Gastroesophageal sphincter (tissue), 4 donors: ENCODE results near the gene CLMP. TPM values are rescaled to one million over a fixed set of nuclear protein-coding genes. Genes with fewer than 3 reads are reported as not detected.

Experiments used
- ATAC-seq: fragments of 150-250 bp; one replicate; pipeline ENCODE4 v1.9.1; 2016; ENCODE audit warnings: mild to moderate bottlenecking, moderate library complexity
- H3K27ac ChIP-seq, 4 donors: fragments of 200-600 bp; sonication (generic) in 3 of 4; 1 replicate in 3 of 4; 2 replicates in 1 of 4; pipeline ENCODE4 v1.5.1; 2016 to 2019
- H3K27me3 ChIP-seq: fragments of 200-600 bp; sonication (generic); one replicate; pipeline ENCODE4 v1.5.1; 2019
- H3K36me3 ChIP-seq, 2 donors: fragments of 200-600 bp; sonication (generic); one replicate each; pipeline ENCODE4 v1.5.1; 2019; ENCODE audit warnings: control low read depth in 1 of 2
- H3K4me1 ChIP-seq, 3 donors: fragments of 200-600 bp; sonication (generic); 1 replicate in 2 of 3; 2 replicates in 1 of 3; pipeline ENCODE4 v1.5.1; 2016 to 2019; ENCODE audit warnings: control low read depth in 2 of 3
- H3K4me3 ChIP-seq, 2 donors: fragments of 200-600 bp; sonication (generic); one replicate each; pipeline ENCODE4 v1.5.1; 2019; ENCODE audit warnings: mild to moderate bottlenecking in 1 of 2, moderate library complexity in 1 of 2
- H3K9me3 ChIP-seq, 3 donors: fragments of 200-600 bp; sonication (generic); one replicate each; pipeline ENCODE4 v1.5.1; 2017 to 2019; ENCODE audit warnings: control low read depth in 2 of 3
- CTCF ChIP-seq, 4 experiments: fragments of 200-600 bp in 2 of 4; fragments of 450-650 bp in 2 of 4; sonication (generic) in 1 of 4; IDR thresholded peaks; one replicate each; pipeline ENCODE4 v1.5.1; 2017 to 2019; ENCODE audit warnings: antibody characterized with exemption in 4 of 4, mild to moderate bottlenecking in 2 of 4, moderate library complexity in 2 of 4
- EP300 ChIP-seq: sonication (generic); formaldehyde crosslinking; IDR thresholded peaks from one replicate; pipeline ENCODE4 v1.6.1; 2017; ENCODE audit warnings: antibody characterized with exemption, mild to moderate bottlenecking
- POLR2A ChIP-seq, 2 donors: fragments of 450-650 bp; IDR thresholded peaks; one replicate each; pipeline ENCODE4 v1.6.1; 2017; ENCODE audit warnings: antibody characterized with exemption in 2 of 2, mild to moderate bottlenecking in 2 of 2, moderate library complexity in 1 of 2
- POLR2AphosphoS5 ChIP-seq: sonication (generic); formaldehyde crosslinking; IDR thresholded peaks from one replicate; pipeline ENCODE4 v1.6.1; 2017; ENCODE audit warnings: antibody characterized with exemption
- WGBS, 2 donors: methylation state at CpG; one replicate each; pipeline ENCODE4 v1.1.5; 2018; ENCODE audit warnings: low coverage in 1 of 2; 5-methylcytosine and 5-hydroxymethylcytosine counted together
- total RNA-seq, 4 donors: library from RNA; depleted of rRNA; stranded (reverse); fragments of >200 nt; gene quantifications; one replicate each; pipeline ENCODE4 v1.1.0, GENCODE V29; 2016

The CLMP gene
- total RNA-seq, 4 donors from 2014 or later = 89.1 to 274 (median 151) TPM

DNA sequence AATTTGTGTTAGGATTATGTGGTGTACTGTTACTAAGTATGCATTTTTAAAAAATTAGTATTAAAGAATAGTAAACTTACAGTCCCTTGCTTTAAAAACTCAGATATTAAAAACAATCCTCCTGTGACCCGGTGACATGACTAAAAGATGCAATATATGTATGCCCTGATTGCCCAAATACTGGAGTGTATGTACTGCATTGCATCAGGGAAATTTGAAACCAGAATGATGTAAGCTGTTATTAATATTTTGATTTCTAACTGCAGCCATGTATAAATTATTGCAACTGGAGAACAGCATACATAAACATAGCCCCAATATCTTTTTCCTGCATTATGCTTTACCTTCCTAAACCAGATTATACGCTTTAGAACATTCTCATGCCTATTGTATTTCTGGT, 129.4 kb downstream of the CLMP start:
- H3K27ac ChIP-seq = no peak overlapping the region
- peaks cover 0 to 61% (median 9%) of the 10 kb centered on the region in 3 donors for H3K4me1 ChIP-seq
- no peaks in the 10 kb centered on the region for H3K9me3 ChIP-seq
- no peaks in the 10 kb centered on the region for H3K27me3 ChIP-seq
- no peak overlapping the region for H3K4me3 ChIP-seq
- WGBS, 2 donors = 82 to 88% methylated on average over 1 to 2 of the region's 2 CpGs
- peaks cover 0 to 6% of the 10 kb centered on the region in 2 donors for H3K36me3 ChIP-seq
- TF ChIP-seq POLR2AphosphoS5 (no peak), POLR2A (IDR thresholded peaks at IDR 0.05) (no peak), CTCF (IDR thresholded peaks at IDR 0.05) (no peak), EP300 (no peak)
- no peak for ATAC-seq

GRCh38 chr11:123063826-123064657, 131.0 kb downstream of the CLMP start:
- H3K27ac ChIP-seq = peak overlapping the region; percentile 99 to 100 (median 99)
- TF ChIP-seq CTCF (IDR thresholded peaks at IDR 0.05) (no peak), POLR2AphosphoS5 (no peak), POLR2A (IDR thresholded peaks at IDR 0.05) (no peak), EP300 (no peak)
- 16 to 18% methylated on average over 8 to 9 of the region's 9 CpGs for WGBS, 2 donors
- no peaks in the 10 kb centered on the region for H3K9me3 ChIP-seq
- no peak for ATAC-seq
- peaks cover 4 to 22% of the 10 kb centered on the region in 2 donors for H3K36me3 ChIP-seq
- H3K4me1 ChIP-seq = peaks cover 5 to 61% (median 16%) of the 10 kb centered on the region in 3 donors
- H3K27me3 ChIP-seq = no peaks in the 10 kb centered on the region
- H3K4me3 ChIP-seq = peak overlapping the region in 1 of 2 donors; percentile 69

GRCh38 chr11:123062892-123063825, 131.9 kb downstream of the CLMP start:
- H3K4me1 ChIP-seq = peaks cover 5 to 62% (median 24%) of the 10 kb centered on the region in 3 donors
- peak overlapping the region; percentile 99 to 100 (median 99) for H3K27ac ChIP-seq
- WGBS, 2 donors = 4 to 5% methylated on average over 14 to 15 of the region's 37 CpGs
- TF ChIP-seq EP300 = no peak
- no peak for TF ChIP-seq CTCF (IDR thresholded peaks at IDR 0.05)
- TF ChIP-seq POLR2A (IDR thresholded peaks at IDR 0.05) = peak; percentile 1 to 46
- peak overlapping the region; percentile 69 to 91 for H3K4me3 ChIP-seq
- H3K36me3 ChIP-seq = peaks cover 7 to 31% of the 10 kb centered on the region in 2 donors
- no peaks in the 10 kb centered on the region for H3K9me3 ChIP-seq
- ATAC-seq = no peak
- no peaks in the 10 kb centered on the region for H3K27me3 ChIP-seq

DNA sequence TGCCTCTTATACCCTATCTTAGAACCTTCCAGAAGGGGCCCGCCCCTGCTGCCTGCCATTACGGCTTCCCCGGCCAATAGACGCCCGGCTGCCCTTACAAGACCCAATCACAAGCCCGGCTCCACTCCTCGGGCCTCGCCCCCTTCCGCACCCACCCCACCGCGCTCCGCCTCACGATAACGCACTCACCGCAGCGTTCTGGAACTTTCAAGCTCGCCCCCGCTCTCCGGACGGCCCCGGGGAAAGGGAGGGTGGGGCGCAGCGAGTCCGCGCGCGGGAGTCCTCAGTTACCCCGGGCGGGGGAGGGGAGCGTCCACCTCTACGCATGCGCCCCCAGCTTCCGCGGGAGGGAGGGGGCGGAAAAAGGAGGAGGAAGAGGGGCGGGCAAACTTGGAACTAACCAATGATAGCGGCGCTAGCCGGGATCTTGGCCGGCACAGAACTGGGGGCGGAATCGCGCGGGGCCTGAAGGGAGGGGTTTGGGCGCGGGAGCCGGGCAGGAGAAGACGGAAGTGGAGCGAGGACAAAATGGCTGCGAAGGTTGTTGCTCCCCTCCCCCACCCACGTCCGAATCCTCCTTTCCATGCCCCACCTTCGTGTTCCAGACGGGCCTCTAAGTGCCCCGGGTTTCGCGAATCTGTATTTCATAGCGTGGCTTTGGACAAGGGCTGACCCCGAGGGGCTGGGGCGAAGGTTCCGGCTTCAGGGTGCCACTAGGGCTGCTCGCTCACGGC, 132.7 kb downstream of the CLMP start:
- TF ChIP-seq POLR2AphosphoS5 (peak; percentile 71), CTCF (IDR thresholded peaks at IDR 0.05) (no peak), EP300 (peak; percentile 21), POLR2A (IDR thresholded peaks at IDR 0.05) (peak in 1 of 2 donors; percentile 33)
- 0 to 1% methylated on average over 4 to 12 of the region's 63 CpGs for WGBS, 2 donors
- ATAC-seq = peak; percentile 96

More for the DNA sequence above, 132.7 kb downstream of the CLMP start:
- Histone ChIP-seq H3K9me3 (no peaks in the 10 kb centered on the region), H3K36me3 (peaks cover 7 to 39% of the 10 kb centered on the region in 2 donors), H3K4me1 (peaks cover 5 to 71% (median 31%) of the 10 kb centered on the region in 3 donors), H3K4me3 (peak overlapping the region; percentile 69 to 91), H3K27ac (peak overlapping the region; percentile 99 to 100 (median 99)), H3K27me3 (no peaks in the 10 kb centered on the region)
